LNCaP clone FGC (cell line): ENCODE results near the gene SLAIN2.

Experiments
- DNase-seq: peaks from one replicate; pipeline ENCODE4 v3.0.0-alpha.2; 2011; ENCODE audit warnings: low read depth
- H3K4me3 ChIP-seq: 2 replicates; pipeline ENCODE4 v1.5.1; 2011; ENCODE audit warnings: mild to moderate bottlenecking, low read depth, low read length, control low read depth
- TF ChIP-seq, protein P1 (sequence below): IDR thresholded peaks from 2 replicates; pipeline ENCODE4 v1.5.1; 2012; ENCODE audit warnings: mild to moderate bottlenecking; ENCODE audit not compliant: control insufficient read depth, insufficient read depth; ENCODE audit errors: extremely low read depth

Gene SLAIN2

DNA sequence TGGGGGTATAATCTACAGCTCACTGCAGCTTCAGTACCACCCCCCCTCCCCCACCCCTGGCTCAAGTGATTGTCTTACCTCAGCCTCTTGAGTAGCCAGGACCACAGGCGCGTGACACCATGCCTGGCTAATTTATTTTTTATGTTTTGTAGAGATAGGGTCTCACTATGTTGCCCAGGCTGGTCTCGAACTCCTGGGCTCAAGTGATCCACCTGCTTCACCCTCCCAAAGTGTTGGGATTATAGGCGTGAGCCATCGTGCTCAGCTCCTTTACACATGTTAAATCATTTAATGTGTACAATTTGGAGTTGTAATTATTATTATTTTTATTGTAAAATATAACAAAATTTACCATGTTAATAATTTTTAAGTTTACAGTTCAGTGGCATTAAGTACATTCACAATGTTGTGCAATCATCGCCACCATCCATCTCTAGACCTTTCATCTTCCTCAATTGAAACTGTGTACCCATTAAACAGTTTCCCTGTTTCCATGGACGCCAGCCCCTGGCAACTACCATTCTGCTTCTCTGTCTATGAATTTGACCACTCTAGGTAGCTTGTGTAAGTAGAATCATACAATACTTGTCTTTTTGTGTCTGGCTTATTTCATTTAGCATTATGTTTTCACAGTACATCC lies 6.1 kb downstream of the SLAIN2 start:
- TF ChIP-seq, protein P1, sequence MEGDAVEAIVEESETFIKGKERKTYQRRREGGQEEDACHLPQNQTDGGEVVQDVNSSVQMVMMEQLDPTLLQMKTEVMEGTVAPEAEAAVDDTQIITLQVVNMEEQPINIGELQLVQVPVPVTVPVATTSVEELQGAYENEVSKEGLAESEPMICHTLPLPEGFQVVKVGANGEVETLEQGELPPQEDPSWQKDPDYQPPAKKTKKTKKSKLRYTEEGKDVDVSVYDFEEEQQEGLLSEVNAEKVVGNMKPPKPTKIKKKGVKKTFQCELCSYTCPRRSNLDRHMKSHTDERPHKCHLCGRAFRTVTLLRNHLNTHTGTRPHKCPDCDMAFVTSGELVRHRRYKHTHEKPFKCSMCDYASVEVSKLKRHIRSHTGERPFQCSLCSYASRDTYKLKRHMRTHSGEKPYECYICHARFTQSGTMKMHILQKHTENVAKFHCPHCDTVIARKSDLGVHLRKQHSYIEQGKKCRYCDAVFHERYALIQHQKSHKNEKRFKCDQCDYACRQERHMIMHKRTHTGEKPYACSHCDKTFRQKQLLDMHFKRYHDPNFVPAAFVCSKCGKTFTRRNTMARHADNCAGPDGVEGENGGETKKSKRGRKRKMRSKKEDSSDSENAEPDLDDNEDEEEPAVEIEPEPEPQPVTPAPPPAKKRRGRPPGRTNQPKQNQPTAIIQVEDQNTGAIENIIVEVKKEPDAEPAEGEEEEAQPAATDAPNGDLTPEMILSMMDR, result no peak

DNA sequence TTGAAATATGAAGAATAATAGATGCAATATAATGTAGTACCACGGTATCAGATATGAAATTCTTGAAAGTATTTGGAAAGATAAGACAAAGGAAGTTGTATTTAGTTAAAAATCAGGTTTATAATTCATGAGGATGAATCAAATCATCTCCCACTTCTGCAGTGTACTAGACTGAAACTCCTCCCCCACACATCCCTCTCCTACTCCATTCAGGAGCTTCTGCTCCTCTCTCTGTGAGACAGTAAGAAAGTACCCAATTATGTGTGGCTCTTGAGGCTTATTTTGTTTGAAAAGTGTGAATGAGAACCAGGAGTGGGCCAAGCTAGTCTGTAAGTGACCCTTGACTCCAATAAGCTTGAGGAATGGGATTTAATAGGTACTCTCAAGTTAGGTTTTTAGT lies 9.5 kb downstream of the SLAIN2 start:
- TF ChIP-seq, protein P1, result no peak
- DNase-seq, result no peak
- H3K4me3 ChIP-seq, result no peak overlapping the region

More for the DNA sequence above, 6.1 kb downstream of the SLAIN2 start:
- H3K4me3 ChIP-seq, result no peak overlapping the region
- DNase-seq, result no peak

DNA sequence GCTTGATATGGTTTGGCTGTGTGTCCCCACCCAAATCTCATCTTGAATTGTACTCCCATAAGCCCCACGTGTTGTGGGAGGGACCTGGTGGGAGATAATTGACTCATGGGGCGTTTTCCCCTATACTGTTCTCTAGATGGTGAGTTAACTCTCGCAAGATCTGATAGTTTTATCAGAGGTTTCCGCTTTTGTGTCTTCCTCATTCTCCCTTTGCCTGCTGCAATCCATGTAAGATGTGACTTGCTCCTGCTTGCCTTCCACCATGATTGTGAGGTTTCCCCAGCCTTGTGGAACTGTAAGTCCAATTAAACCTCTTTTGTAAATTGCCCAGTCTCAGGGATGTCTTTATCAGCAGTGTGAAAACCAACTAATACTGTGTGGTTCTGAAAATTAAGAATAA lies 11.5 kb downstream of the SLAIN2 start:
- DNase-seq, result no peak
- TF ChIP-seq, protein P1, result no peak
- no peak overlapping the region for H3K4me3 ChIP-seq

DNA sequence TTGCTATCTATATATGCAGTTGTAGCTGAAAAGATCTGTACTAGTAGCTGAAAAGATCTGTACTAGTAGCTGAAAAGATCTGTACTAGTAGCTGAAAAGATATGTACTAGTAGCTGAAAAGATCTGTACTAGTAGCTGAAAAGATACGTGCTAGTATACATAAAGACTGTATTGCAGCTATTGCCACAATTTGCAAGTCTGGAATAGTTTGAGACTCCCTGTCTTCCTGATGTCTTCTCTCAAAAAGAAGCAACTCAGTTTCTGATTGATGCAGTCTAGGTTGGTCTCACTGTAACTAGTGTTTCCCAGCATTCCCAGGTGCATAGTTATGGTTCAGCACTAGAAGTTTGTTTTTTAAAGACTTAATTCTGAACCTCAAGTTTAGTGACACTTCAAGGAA lies 15.0 kb downstream of the SLAIN2 start:
- H3K4me3 ChIP-seq, result no peak overlapping the region
- no peak for DNase-seq
- TF ChIP-seq, protein P1, result no peak

DNA sequence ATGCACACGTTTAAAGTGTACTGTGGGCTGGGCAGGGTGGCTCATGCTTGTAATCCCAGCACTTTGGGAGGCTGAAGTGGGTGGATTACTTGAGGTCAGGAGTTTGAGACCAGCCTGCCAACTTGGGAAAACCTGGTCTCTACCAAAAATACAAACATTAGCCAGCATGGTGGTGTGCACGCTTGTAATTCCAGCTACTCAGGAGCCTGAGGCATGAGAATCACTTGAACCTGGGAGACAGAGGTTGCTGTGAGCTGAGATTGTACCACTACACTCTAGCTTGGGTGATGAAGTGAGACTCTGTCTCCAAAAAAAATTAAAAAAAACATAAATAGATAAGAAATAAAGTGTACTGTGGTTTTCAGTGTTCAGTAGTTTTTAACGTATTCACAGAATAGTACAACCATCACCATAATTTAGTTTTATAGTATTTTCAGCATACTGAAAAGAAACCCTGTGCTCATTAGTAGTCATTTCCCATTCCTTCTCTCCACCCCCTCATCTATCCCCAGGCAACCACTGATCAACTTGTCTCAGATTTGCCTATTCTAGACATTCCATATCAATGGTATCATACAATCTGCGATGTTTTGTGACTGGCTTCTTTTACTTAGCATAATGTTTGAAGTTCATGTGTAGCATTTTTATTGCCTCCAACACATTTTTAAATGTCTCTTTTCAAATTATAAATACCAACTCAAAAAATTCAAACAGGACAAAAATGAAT lies 19.1 kb downstream of the SLAIN2 start:
- H3K4me3 ChIP-seq, result no peak overlapping the region
- TF ChIP-seq, protein P1, result no peak
- no peak for DNase-seq

DNA sequence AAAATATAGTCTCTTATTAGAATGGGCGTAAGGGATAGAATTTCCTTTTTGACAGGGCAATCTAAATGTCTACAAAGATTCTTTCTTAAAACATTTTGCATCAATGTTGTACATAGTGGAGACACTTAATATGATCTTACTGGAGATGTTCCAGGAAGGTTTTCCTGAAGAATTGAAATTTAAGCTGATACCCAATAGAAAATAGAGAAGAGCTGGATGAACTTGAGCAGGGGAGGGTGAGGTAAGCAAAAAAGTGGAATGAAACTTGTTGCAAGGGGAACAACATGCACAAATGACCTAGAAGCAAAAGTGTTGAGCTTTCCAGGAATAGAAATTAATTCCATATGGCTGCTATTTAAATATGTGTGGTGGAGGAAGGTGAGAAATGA lies 19.7 kb downstream of the SLAIN2 start:
- no peak for DNase-seq
- TF ChIP-seq, protein P1, result no peak
- no peak overlapping the region for H3K4me3 ChIP-seq
